ENCODE data around the gene BRD1.
"Not testable (repeated sequence)": the region's sequence is repeated elsewhere in the genome, so short reads cannot be mapped to it uniquely, and the experiment has no call there.

The BRD1 gene

DNA sequence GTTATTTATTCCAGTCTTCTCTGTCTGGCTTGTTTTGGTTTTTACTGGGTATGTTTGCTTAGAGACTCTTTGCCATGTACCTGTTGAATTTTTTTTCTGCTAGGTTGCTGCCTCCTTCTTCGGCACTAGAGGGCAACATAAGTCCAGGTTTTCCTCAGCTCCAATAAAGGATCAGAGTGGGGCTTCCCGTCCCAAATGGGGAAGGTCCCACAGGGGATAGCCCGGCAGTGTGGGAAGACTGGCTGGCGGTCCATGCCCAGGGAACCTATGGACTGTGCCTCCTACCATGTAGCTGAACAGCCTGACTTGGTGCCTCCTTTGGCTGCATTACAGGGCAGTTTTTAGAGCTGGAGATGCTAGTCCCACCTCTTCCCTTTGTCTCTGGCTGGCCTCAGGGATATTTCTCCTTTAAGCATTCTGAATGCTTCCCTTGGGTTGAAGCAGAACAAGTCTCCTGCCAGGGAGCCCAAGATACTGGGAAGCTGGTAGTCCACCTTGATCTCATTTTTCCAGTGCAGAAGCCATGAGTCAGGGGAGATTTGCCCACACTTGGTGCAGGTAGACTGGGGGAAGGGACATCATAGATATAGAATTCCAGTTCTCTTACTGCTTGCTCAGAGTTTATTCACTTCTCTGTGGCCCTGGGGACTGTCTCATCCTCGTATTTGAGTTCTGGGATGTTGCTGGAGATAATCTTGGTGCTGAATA is 60.2 kb downstream of the BRD1 start:
- DNase-seq: no peak

DNA sequence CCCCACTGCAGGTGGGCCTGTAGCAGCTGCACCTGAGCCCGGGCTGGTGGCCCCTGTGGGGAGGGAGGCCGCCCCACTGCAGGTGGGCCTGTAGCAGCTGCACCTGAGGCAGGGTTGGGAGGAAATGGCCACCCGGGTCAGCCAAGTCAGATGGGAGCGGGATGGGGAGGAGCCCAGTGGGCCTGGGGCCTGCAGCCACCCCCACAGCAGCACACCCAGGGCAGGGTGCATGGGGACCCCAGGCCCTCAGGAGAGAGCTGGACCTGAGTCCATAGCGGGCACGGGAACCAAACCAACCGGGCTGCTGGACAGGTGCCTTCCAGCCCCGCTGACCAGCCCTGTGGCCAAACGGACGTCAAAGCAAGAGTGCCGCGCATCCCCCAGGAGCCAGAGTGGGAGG is 61.7 kb downstream of the BRD1 start:
- no peak for DNase-seq

DNA sequence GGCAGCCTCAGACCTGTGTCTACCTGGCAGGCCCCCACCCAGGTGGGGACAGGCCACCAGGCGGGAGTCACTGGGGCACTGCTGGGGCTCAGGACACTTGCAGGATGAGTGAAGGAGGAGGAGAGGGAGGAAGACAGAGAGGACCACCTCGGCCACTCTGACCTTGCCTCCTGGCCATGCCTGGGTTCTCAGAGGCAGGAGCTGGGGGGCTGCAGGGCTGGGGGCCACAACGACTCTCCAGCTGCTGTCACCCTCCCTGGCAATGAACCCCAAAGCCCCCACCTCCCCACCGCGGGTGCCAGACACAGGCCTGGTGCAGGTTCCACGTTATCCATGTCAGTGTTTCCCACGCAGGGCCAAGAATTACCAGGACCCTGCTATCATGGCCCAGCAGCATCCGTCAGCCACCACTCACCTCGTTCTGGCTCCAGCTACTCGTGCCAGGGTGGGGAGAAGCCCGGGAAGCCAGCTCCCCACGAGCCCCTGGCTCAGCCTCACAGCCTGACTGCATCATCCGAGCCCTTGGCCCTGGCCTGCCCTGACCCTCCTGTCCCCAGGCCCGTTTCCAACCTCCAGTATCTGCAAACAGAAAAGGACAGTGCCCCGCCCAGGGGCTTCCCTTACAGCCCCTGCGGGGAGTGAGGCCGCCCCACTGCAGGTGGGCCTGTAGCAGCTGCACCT is 62.4 kb downstream of the BRD1 start:
- no peak for DNase-seq

DNA sequence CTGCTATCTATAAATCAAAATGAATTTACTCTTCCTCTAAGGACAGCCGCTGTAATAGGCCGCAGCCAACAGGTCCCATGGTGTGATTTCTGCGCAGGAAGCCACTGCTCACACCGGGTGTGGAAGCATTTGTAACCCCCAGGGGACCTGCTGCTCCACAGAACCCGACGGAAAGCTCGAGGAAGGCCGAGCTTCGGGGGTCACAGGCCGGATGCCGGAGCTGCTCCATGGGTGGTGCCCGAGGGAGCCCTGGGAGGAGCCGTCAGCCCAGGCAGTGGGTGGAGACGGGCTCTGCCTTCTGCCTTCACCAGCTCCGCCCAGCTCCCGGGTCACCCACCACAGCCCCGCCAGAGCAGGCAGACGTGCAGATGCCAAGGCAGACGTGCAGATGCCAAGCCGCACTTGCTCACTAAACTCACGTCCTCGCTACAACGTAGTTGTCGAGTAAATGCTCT is 63.5 kb downstream of the BRD1 start:
- DNase-seq: no peak

DNA sequence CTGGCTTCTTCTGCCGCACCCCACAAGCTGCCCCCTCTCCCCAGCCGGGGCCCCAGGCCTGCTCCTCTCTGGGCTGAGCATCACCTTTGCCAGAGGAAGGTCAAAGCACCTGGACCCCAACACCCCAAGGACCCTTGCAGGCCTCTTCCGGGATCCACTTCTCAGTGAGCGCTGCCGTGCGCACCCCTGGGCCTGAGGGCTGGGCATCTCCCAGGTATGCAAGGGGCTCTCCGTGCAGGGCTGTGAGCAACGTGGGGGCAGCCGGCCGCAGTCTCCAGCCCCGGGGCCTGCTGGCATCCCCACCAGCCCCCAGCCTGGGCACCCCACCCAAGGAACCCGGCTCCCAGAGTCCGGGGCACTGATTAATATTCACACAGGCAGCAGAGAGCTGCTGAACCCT is 64.0 kb downstream of the BRD1 start:
- DNase-seq: no peak

DNA sequence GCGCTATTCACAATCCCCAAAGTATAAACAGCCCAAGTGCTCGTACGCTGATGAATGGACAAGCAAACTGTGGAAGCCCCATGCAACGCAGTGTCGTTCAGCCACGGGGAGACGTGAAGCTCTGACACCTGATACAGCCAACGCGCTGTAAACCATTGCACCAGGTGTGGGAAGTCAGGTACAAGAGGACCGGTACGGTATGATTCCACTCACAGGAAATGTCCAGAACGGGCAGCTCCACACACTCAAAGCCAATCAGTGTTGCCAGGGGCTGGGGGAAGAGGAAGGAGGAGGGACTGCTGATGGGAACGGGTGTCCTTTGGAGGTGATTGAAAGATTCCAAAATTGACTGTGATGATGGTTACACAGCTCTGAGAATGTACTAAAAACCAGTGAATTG is 64.5 kb downstream of the BRD1 start:
- no peak for DNase-seq

DNA sequence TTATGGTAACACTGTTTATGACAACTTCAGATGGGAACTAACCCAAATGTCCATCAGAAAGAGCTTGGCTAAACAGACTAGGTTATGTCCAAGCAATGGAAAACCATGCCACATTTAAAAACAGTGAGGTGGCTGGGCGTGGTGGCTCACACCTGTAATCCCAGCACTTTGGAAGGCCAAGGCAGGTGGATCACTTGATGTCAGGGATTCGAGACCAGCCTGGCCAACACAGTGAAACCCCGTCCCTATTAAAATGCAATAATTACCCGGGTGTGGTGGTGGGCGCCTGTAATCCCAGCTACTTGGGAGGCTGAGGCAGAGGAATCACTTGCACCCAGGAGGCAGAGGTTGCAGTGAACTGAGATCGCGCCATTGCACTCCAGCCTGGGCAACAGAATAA is 65.1 kb downstream of the BRD1 start:
- DNase-seq: not testable (repeated sequence)

DNA sequence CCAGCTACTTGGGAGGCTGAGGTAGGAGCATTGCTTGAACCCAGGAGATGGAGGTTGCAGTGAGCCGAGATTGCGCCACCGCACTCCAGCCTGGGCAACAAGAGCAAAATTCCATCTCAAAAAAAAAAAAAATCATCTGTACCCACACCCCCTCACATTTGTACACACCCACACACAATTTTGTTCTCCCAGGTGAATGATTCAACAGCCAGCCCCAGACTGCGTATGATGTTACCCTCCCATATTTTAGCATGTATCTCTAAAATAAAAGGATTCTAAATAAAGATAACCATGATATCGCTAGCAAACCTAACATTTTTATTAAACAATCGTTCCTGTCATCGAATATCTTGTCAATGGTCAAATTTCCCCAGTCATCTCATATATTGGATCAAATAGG is 65.8 kb downstream of the BRD1 start:
- no peak for DNase-seq

DNA sequence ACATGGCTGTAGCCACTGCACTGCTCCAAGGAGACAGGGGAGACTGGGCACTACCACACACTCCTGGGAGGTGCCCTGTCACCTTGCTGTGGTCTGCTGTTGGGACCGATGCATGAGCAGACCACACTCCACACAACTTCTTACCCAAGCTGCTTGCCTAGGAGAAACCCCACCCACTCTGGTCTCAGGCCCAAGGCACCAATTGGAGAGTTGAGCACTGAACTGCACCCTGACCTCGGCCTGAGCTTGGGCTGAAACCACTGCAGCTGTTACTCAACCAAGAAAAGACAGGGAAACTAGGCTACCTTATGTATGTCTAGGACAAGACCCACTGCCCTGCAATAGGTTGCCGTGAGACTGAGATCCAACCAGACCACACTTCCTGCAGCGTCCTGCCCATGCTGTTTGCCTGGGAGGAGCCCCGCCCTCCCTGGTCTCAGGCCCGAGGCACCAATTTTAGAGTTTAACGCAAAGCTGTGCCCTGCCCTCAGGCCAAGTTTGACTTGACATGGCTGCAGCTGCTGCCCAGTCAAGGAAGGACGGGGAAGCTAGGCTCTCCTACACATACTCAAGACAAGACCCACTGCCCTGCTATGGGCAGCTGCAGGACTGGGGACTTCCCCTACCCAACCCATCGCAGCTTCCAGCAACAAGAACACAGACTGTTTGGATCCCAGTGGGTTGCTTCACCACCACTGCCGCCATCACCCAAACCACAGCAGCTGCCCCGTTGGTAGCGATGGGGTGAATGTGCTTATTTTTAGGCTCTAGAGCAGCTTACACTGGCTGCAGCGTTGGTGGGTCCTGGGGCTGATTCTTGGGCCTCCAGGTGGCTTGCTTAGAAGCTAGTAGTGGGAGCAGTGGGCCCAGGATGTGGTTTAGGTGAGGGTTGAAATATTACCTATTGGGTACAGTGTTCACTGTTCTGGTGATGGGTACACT is 66.8 kb downstream of the BRD1 start:
- DNase-seq: no peak

DNA sequence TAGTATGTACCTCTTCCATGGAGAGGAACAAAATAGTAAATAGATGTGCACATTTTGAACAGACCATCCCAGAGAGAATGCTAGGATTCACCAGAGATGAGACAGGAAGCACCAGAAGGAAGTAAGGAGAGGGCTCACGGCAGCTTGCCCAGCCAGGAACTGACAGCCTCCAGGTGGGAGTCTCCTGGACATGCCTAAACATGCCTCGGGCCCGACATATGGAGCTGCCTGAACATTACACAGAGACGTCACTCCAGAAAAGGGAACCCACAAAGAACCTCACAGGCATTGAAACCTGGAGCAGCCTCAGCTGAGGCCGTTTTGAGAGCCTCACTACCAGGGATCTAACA is 67.4 kb downstream of the BRD1 start:
- DNase-seq: peak; percentile 23

DNA sequence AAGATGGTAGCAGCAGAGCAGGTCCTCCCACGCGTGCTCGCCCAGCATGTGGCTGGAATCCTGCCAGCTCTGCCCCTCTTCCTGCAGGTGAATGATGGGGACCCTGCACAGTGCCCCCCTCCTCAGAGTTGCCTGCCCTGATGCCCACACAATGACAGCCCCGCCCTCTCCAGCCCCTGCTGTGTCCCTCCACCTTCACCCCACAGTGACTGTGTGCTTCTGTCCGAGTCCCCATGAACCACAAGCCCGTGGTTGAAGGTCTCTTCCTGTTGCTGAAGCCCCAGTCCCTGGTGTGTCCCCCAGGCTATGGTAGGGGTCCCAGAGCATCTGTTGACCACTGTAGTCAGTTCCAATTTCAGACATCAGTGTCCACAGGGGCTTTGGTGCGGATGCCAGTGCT is 71.0 kb downstream of the BRD1 start:
- DNase-seq: no peak

DNA sequence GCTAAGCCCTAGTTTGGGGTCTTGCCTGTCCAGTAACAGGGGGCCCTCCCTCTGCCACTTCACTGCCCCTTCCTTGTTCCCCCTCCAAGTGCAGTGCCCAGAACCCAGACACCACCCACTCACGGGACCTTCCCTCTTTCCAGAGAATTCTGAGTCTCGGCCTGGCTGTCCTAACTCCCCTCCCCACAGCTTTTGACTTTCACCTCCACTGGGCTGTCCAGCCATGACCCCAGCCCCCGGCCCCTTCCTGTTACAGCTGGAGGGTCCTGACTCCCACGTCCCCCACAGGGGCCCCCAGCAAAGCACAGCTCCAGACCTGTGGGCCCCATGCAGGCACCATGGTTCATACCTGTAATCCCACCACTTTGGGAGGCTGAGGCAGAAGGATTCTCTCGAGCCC is 71.5 kb downstream of the BRD1 start:
- DNase-seq: no peak

DNA sequence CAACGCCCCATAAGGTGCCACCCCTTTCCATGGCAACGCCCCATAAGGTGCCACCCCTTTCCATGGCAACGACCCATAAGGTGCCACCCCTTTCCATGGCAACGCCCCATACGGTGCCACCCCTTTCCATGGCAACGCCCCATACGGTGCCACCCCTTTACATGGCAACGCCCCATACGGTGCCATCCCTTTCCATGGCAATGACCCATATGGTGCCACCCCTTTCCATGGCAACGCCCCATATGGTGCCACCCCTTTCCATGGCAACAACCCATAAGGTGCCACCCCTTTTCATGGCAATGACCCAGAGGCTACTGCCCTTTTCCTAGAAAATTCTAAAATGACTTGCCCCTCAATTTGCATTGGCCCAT is 72.1 kb downstream of the BRD1 start:
- no peak for DNase-seq

DNA sequence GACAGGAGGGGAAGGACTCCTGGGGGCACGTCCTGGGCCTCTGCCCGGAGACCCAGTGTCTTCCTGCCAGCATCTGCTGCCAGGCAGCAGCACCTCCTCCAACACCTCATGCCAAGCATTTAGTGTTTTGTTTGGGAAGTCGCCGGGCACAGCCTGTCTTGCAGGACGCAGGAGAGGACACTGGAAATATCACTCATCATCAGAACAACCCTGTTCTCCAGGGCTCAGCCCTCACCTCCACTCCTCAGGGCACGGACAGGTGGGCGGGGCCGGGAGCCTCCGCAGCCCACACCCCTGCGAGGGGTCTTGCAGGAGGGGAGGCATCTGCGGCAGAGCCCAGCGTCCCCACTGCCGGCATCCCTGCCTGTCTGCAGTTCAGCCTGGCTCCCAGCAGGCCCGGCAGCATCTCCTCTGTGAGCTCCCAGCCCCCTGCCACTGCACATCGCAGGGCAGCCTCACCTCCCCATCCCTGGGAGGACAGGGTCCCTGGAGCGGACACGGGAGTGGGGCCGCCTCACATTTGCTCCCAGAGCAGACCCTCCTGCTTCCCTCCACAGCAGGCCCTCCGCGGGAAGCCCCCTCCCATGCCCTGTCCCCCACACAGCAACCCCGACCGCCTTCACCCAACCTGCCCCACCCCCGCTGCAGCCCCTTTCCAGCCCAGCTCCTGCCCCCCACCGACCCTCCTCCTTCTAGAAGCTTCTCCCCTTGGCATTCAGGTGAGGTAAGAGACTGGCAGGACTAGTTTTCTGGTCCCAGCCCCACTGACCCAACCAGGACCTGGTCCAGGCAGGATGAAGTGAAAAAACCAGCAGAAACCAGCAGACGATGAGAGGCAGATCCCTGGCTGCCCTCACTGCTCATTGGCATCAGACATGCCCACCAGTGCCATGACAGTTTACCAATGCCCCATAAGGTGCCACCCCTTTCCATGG is 72.7 kb downstream of the BRD1 start:
- DNase-seq: no peak

DNA sequence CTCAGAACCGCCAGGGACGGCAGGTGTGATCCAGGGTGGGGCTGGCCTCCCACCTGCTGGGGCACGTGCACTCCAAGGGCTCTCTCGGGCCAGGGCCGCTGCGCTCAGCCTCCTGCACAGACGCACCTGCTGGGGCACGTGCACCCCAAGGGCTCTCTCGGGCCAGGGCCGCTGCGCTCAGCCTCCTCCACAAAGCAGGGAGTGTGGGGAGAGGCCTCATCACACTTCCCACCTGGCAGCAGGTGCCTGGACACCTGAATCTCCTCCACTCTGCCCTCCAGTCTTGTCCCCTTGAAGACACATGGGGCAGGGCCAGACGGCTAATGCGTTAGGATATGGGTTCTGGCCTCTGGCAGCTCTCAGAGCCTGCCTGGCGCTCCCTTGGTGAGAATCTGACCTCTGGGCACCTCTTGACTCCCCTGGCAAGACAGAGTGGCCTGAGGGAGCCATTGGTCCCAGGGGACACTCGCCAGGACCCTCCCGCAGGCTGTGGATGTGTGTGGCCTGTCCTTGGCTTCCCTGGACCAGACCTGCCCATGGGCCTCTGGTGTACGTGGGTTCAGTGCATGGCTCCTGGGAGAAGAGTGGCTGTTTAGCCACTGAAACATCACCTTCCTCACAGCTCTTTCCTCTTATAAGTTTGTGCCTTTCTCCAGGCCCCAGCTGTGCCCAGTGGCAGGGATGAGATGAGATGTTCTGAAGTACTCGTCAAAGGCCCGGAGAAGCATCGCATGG is 73.5 kb downstream of the BRD1 start:
- no peak for DNase-seq

DNA sequence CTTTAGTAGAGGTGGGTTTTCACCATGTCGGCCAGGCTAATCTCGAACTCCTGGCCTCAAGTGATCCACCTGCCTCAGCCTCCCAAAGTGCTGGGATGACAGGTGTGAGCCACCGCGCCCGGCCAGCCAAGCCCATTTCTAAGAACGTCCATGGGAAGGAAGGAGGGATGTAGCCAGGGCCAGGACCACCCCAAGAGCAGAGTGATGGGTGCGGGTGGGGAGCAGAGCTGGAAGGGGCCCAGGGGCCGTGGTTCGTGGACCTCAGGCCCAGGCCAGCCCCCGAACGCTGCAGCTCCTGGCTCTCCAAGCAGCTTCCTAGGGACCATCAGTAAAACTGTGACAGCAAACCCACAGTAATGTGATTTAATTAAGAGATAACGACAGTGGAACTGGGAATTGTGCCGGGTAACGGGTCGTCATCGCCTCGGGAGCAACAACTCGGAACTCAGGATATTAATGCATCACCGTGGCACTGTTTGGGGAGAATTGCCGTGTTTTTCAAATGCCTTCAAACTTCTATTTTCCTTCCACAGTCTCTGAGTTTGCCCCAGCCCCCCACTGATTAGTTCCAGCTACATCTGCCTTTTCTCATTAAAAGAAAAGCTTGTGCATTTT is 74.3 kb downstream of the BRD1 start:
- no peak for DNase-seq

DNA sequence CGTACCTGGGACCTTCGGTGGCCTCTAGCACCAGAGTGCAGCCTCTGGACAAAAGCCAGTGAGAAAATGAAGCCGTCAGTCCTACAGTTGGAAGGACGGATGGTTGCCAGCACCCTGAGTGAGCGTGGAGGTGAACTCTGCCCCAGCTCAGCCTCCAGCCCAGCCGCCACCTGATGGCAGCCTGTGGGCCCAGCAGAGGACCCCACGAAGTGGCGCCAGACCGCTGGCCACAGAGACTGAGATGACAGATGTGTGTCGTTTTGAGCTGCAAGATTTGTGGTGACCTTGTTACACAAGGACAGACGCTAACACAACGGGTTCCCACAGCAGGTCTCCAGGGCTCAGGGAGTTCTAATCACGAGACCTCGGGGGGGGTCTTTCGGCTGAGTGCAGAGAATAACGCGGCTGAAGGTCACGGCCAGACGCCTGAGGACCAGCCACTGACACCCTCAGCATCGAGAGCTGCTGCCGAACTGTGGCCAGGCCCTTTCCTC is 75.0 kb downstream of the BRD1 start:
- no peak for DNase-seq

DNA sequence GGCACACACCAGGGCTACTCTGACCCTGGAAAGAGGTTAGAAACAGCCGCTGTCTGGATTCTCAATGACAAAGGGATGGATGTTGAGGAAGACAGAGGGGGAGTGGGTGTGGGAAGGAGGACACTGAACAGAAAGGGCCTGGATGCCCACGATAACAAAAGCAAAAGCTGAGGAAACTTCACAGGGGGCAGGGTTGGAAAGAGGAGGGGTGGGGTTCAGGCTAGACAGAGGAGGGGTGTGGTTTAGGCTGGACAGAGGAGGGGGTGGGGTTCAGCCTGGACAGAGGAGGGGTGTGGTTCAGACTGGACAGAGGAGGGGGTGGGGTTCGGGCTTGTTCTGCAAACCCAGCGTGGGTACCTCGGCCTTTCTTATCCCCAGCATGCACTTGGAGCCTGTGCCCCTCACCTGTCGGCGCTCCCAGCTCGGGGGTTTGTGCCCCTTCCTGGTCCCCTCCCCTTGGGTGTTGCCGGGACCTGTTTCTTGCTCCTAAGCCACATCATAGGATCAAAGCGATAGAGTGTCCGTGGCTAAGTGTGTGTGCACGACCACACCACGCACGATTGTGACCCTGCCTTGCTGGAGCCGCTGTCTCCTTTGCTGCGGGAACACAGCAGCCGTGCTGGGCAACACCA is 75.6 kb downstream of the BRD1 start:
- DNase-seq: no peak

DNA sequence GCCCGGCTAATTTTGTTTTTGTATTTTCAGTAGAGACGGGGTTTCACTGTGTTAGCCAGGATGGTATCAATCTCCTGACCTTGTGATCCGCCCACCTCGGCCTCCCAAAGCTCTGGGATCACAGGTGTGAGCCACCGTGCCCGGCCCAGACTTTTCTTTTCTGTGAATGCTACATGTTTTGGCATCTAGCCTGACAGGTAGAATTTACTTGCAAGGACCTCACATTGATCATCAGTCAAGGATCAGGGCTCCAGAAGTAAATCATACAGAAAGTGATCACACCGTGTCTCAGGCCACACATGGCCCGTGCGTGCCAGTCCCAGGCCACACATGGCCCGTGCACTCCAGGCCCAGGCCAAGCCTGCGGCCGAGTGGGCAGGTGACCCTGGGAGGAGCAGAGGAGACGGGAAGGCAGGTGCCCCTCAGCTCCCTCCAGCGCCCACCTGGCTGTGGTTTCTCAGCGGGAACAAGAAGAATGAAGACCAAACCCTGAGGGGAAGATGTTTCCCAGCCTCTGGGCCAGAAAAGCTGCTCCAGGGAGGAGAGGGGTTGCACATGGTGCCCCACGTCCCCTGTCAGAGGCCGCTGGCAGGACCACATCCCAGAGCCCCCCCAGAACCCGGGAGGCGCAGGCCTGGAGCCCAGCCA is 76.2 kb downstream of the BRD1 start:
- no peak for DNase-seq

DNA sequence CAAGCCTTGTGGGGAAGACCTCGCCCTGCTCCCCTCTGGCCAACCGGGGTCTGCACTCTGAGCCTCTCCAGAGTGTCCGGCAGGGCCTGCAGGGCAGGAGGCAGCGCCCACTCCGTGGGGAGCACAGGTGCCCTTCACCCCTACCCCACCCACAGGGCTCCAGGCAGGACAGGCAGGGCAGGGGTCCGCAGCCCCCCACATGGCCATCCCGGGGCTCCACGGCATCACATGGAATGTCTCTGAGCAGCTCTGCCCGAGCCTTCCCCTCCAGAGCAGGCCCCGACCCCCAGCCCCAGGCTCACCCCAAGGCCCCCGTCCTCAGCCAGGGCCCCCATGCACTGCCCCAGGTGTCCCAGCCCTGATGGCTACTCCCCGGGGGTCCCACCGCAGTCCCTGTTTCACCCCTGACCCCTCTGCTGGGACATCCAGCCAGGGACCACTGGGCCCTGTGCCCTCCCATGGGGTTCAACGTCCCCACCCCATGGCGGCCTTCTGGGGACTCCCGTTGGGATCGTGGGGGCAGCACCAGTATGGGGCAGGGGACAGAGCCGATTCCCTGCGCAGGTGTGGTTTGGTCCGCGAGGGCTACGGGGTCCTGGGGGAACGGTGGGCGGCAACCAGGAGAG is 77.7 kb downstream of the BRD1 start:
- DNase-seq: no peak

Measured in SIG-M5 (cell line).